Spinal cord (tissue), 10 donors: ENCODE data around the gene CPNE9. TPM values are rescaled to one million over a fixed set of nuclear protein-coding genes. Genes with fewer than 3 reads are reported as not detected.

Experiments used
- DNase-seq, 6 donors: peaks; one replicate each; pipeline versions ENCODE4 v3.0.0 to v3.0.0-alpha.2; 2013 to 2015; ENCODE audit warnings: low spot score in 6 of 6, low read depth in 4 of 6
- H3K27ac ChIP-seq: one replicate; pipeline ENCODE4 v1.5.1; 2013; ENCODE audit warnings: low read depth, low read length, control low read depth
- H3K27me3 ChIP-seq: one replicate; pipeline ENCODE4 v1.6.1; 2013; ENCODE audit warnings: low read length; ENCODE audit not compliant: control insufficient read depth, insufficient read depth
- H3K36me3 ChIP-seq: one replicate; pipeline ENCODE4 v1.6.1; 2013; ENCODE audit warnings: low read length; ENCODE audit not compliant: control insufficient read depth, insufficient read depth
- H3K4me1 ChIP-seq: one replicate; pipeline ENCODE4 v1.6.1; 2013; ENCODE audit warnings: low read length; ENCODE audit not compliant: control insufficient read depth, insufficient read depth
- H3K4me3 ChIP-seq: one replicate; pipeline ENCODE4 v1.5.1; 2013; ENCODE audit warnings: low read depth, low read length, control low read depth
- H3K9me3 ChIP-seq: one replicate; pipeline ENCODE4 v1.6.1; 2013; ENCODE audit warnings: low read length; ENCODE audit not compliant: control insufficient read depth, insufficient read depth
- WGBS: methylation state at CpG from one replicate; pipeline ENCODE4 v1.1.5; 2013; ENCODE audit warnings: missing lambda C conversion rate; ENCODE audit not compliant: insufficient coverage; 5-methylcytosine and 5-hydroxymethylcytosine counted together
- polyA plus RNA-seq, 2 donors: library from polyadenylated mRNA; unstranded; fragments of 120-200 nt; gene quantifications; one replicate each; pipeline ENCODE4 v1.2.1, GENCODE V29; 2013; ENCODE audit not compliant: insufficient read length in 2 of 2
- total RNA-seq, 2 donors: library from RNA; depleted of rRNA in 1 of 2; stranded (reverse); fragments of 120-200 nt in 1 of 2; fragments of >200 nt in 1 of 2; gene quantifications; one replicate each; pipeline versions ENCODE4 v1.2.3 to v1.2.4, GENCODE V29; 2013 to 2014
- donor health status: healthy.

Gene CPNE9
- total and polyA plus RNA-seq, 4 donors: 3.3 to 6.3 (median 5.7) TPM

- Histone ChIP-seq H3K4me3 (no peak overlapping the region), H3K27me3 (no peaks in the 10 kb centered on the region), H3K36me3 (peaks cover 84% of the 10 kb centered on the region), H3K4me1 (no peaks in the 10 kb centered on the region), H3K9me3 (no peaks in the 10 kb centered on the region), H3K27ac (no peak overlapping the region)
- 97% methylated on average over 15 of the region's 15 CpGs for WGBS
- no peak for DNase-seq
Observed at GRCh38 chr3:9739181-9739580, 35.5 kb downstream of the CPNE9 start.

GRCh38 chr3:9742560-9742959, 38.9 kb downstream of the CPNE9 start:
- WGBS: no CpG with 5 or more reads among the region's 1 CpG

GRCh38 chr3:9743548-9743947, 39.9 kb downstream of the CPNE9 start:
- H3K9me3 ChIP-seq: no peaks in the 10 kb centered on the region
- 98% methylated on average over 18 of the region's 18 CpGs for WGBS
- no peak overlapping the region for H3K4me3 ChIP-seq
- DNase-seq: no peak
- H3K27me3 ChIP-seq: no peaks in the 10 kb centered on the region
- H3K36me3 ChIP-seq: peaks cover 89% of the 10 kb centered on the region
- H3K4me1 ChIP-seq: peaks cover 2% of the 10 kb centered on the region
- no peak overlapping the region for H3K27ac ChIP-seq

More at GRCh38 chr3:9742560-9742959, 38.9 kb downstream of the CPNE9 start:
- Histone ChIP-seq H3K9me3 (no peaks in the 10 kb centered on the region), H3K4me1 (no peaks in the 10 kb centered on the region), H3K36me3 (peaks cover 86% of the 10 kb centered on the region), H3K27ac (no peak overlapping the region), H3K27me3 (no peaks in the 10 kb centered on the region), H3K4me3 (no peak overlapping the region)
- DNase-seq: no peak

GRCh38 chr3:9744162-9744561, 40.5 kb downstream of the CPNE9 start:
- peaks cover 8% of the 10 kb centered on the region for H3K4me1 ChIP-seq
- no peak for DNase-seq
- no peak overlapping the region for H3K4me3 ChIP-seq
- WGBS: over 99% methylated on average over 11 of the region's 13 CpGs
- peaks cover 90% of the 10 kb centered on the region for H3K36me3 ChIP-seq
- H3K27ac ChIP-seq: no peak overlapping the region
- H3K27me3 ChIP-seq: no peaks in the 10 kb centered on the region
- no peaks in the 10 kb centered on the region for H3K9me3 ChIP-seq

- peaks cover 80% of the 10 kb centered on the region for H3K36me3 ChIP-seq
- H3K27ac ChIP-seq: no peak overlapping the region
- H3K9me3 ChIP-seq: no peaks in the 10 kb centered on the region
- DNase-seq: no peak
- WGBS: 94% methylated on average over 7 of the region's 12 CpGs
- H3K4me3 ChIP-seq: no peak overlapping the region
- H3K27me3 ChIP-seq: no peaks in the 10 kb centered on the region
- peaks cover 17% of the 10 kb centered on the region for H3K4me1 ChIP-seq
Observed at GRCh38 chr3:9745521-9745920, 41.9 kb downstream of the CPNE9 start.

- DNase-seq: no peak
- no peaks in the 10 kb centered on the region for H3K27me3 ChIP-seq
- H3K4me1 ChIP-seq: peaks cover 23% of the 10 kb centered on the region
- H3K4me3 ChIP-seq: no peak overlapping the region
- no peak overlapping the region for H3K27ac ChIP-seq
- H3K36me3 ChIP-seq: peaks cover 72% of the 10 kb centered on the region
- no peaks in the 10 kb centered on the region for H3K9me3 ChIP-seq
- WGBS: 97% methylated on average over 5 of the region's 5 CpGs
Observed at GRCh38 chr3:9746330-9746729, 42.7 kb downstream of the CPNE9 start.

- Histone ChIP-seq H3K9me3 (no peaks in the 10 kb centered on the region), H3K4me3 (no peak overlapping the region), H3K27me3 (no peaks in the 10 kb centered on the region), H3K4me1 (peaks cover 28% of the 10 kb centered on the region), H3K36me3 (peaks cover 71% of the 10 kb centered on the region), H3K27ac (no peak overlapping the region)
- no peak for DNase-seq
- whole genome bisulfite sequencing: 92% methylated on average over 5 of the region's 8 CpGs
Observed at GRCh38 chr3:9747267-9747666, 43.6 kb downstream of the CPNE9 start.

GRCh38 chr3:9748031-9748430, 44.4 kb downstream of the CPNE9 start:
- Histone ChIP-seq H3K4me3 (no peak overlapping the region), H3K36me3 (peaks cover 71% of the 10 kb centered on the region), H3K27ac (no peak overlapping the region), H3K27me3 (no peaks in the 10 kb centered on the region), H3K4me1 (peaks cover 28% of the 10 kb centered on the region), H3K9me3 (no peaks in the 10 kb centered on the region)
- no peak for DNase-seq
- 88% methylated on average over 1 of the region's 2 CpGs for WGBS

- peaks cover 28% of the 10 kb centered on the region for H3K4me1 ChIP-seq
- 0% methylated on average over 19 of the region's 19 CpGs for WGBS
- peaks cover 66% of the 10 kb centered on the region for H3K36me3 ChIP-seq
- H3K4me3 ChIP-seq: peak overlapping the region; percentile 91
- H3K27me3 ChIP-seq: no peaks in the 10 kb centered on the region
- no peaks in the 10 kb centered on the region for H3K9me3 ChIP-seq
- H3K27ac ChIP-seq: peak overlapping the region; percentile 97
- DNase-seq: no peak
Observed at GRCh38 chr3:9749296-9749644, 45.6 kb downstream of the CPNE9 start.

GRCh38 chr3:9749645-9750555, 46.3 kb downstream of the CPNE9 start, which contains the start of gene OGG1:
TSS of gene OGG1 (plus strand) at chr3:9749952. CDS start at chr3:9750287, 335 bp downstream.
- under 1% methylated on average over 59 of the region's 60 CpGs for WGBS
- Histone ChIP-seq H3K4me1 (peaks cover 32% of the 10 kb centered on the region), H3K9me3 (no peaks in the 10 kb centered on the region), H3K27me3 (no peaks in the 10 kb centered on the region), H3K4me3 (peak within 1 kb of the TSS; percentile 91), H3K27ac (peak within 1 kb of the TSS; percentile 97), H3K36me3 (peaks cover 66% of the 10 kb centered on the region)
- DNase-seq: peak; percentile 91 to 99 (median 96)
